Neuron (in vitro differentiated cells): Measurements from ENCODE around the gene ATG13.

ENCODE experiments used
- H2AFZ ChIP-seq: one replicate; pipeline ENCODE4 v1.6.1; 2013; ENCODE audit warnings: low read depth, mild to moderate bottlenecking, inconsistent platforms, low read length, moderate library complexity
- H3K27me3 ChIP-seq: one replicate; pipeline ENCODE4 v1.6.1; 2013; ENCODE audit warnings: low read length; ENCODE audit not compliant: insufficient read depth
- H3K36me3 ChIP-seq: one replicate; pipeline ENCODE4 v1.6.1; 2013; ENCODE audit warnings: low read length; ENCODE audit not compliant: insufficient read depth
- H3K4me1 ChIP-seq: one replicate; pipeline ENCODE4 v1.6.1; 2013; ENCODE audit warnings: low read length; ENCODE audit not compliant: insufficient read depth
- H3K4me3 ChIP-seq: 2 replicates; pipeline ENCODE4 v1.5.1; 2013; ENCODE audit warnings: mild to moderate bottlenecking, low read length, moderate library complexity
- H3K9me3 ChIP-seq: one replicate; pipeline ENCODE4 v1.6.1; 2013; ENCODE audit warnings: low read length

Gene ATG13

DNA sequence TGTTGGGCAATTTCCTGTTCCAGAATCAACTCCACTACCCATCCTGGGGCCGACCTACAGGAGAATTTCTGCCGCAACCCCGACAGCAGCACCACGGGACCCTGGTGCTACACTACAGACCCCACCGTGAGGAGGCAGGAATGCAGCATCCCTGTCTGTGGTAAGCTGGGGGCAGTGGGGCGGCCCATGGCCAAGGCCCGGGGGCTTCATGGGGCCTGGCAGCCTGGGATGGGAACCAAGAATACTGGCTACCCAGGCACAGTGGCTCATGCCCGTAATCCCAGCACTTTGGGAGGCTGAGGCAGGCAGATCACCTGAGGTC is 106.0 kb downstream of the ATG13 start:
- peaks cover 2% of the 10 kb centered on the region for H3K9me3 ChIP-seq
- H3K4me3 ChIP-seq = no peak overlapping the region
- peaks cover 7% of the 10 kb centered on the region for H3K4me1 ChIP-seq

GRCh38 chr11:46724088-46724487 is 106.7 kb downstream of the ATG13 start:
- peaks cover 2% of the 10 kb centered on the region for H3K9me3 ChIP-seq
- no peaks in the 10 kb centered on the region for H3K27me3 ChIP-seq
- H3K4me1 ChIP-seq = peaks cover 6% of the 10 kb centered on the region
- no peak overlapping the region for H2AFZ ChIP-seq
- H3K36me3 ChIP-seq = no peaks in the 10 kb centered on the region
- no peak overlapping the region for H3K4me3 ChIP-seq

More for the DNA sequence above, 106.0 kb downstream of the ATG13 start:
- Histone ChIP-seq H3K27me3 (no peaks in the 10 kb centered on the region), H2AFZ (no peak overlapping the region), H3K36me3 (no peaks in the 10 kb centered on the region)
